ENCODE results near the gene POLL. TPM values are rescaled to one million over a fixed set of nuclear protein-coding genes. Genes with fewer than 3 reads are reported as not detected.

POLL gene
- total RNA-seq, 2 donors from 2014 or later, result 23.3 to 33.9 TPM

DNA sequence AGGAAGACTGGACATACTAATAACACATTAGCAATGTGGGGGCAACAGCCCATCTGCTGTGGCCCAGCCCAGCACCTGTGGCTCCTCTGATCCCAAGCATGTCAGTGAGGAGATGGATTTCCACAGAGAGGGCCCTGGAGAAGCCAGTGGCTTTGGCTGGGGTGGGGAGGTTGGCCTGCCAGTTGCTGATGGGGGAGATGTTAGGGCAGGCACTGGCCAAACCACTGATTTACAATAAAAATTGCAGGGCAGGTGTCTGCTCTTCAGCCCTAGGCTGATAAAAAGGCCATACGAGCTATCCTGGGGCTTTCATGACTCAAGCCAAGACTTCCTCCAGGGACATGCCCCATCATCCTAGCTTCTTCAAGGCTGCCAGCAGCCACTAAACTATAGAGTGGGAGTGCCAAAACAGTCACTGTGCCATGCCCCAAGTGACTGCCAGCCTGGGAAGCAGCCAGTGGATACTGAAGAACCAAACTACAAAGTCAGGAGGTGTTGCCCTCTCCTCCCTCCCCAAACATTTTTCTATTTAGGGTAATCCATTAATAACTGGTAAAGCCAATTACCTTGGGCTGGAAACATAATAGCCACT lies 37.9 kb upstream of the POLL start:
- Histone ChIP-seq H3K9ac (ENCODE audit: low read depth in 2 of 2, low read length in 2 of 2) (no peak overlapping the region), H3K9me3 (no peaks in the 10 kb centered on the region), H3K36me3 (no peaks in the 10 kb centered on the region), H3K4me3 (no peak overlapping the region), H3K27me3 (no peaks in the 10 kb centered on the region), H3K4me1 (no peaks in the 10 kb centered on the region), H3K27ac (no peak overlapping the region)
- TF ChIP-seq, protein P1, sequence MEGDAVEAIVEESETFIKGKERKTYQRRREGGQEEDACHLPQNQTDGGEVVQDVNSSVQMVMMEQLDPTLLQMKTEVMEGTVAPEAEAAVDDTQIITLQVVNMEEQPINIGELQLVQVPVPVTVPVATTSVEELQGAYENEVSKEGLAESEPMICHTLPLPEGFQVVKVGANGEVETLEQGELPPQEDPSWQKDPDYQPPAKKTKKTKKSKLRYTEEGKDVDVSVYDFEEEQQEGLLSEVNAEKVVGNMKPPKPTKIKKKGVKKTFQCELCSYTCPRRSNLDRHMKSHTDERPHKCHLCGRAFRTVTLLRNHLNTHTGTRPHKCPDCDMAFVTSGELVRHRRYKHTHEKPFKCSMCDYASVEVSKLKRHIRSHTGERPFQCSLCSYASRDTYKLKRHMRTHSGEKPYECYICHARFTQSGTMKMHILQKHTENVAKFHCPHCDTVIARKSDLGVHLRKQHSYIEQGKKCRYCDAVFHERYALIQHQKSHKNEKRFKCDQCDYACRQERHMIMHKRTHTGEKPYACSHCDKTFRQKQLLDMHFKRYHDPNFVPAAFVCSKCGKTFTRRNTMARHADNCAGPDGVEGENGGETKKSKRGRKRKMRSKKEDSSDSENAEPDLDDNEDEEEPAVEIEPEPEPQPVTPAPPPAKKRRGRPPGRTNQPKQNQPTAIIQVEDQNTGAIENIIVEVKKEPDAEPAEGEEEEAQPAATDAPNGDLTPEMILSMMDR (IDR thresholded peaks at IDR 0.05), result no peak
- DNase-seq, result no peak
- intact Hi-C loops (cut with DNase I), result no loop called here

DNA sequence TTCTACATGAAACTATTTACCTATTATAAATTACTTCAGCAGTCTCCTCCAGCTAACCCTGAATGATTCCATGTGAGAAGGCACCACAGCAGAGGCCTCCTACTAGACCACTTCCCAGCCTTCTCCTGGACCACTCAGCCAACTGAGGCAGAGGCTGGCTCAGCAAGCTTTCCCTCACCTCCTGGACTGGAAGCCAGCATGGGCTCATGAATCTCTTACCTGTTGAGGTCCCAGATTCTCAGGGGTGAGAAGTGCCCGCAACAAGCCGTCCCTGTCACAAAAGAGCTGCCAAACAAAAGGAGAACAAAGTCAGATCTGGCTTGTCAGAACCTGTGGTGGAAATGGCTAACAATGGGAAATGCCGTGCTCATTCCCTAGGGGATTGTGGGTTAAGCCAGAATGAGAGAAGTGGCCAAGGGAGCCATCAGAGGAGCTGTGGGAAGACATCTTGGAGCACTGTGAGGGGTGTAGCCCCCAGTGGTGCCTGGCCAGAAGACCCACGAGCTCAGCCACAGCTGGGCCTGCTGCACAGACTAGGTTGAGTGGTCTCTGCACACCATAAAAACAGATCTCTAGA lies 36.6 kb upstream of the POLL start:
- Histone ChIP-seq H3K9ac (ENCODE audit: low read depth in 2 of 2, low read length in 2 of 2) (no peak overlapping the region), H3K9me3 (no peaks in the 10 kb centered on the region), H3K4me3 (no peak overlapping the region), H3K27ac (no peak overlapping the region), H3K27me3 (no peaks in the 10 kb centered on the region), H3K4me1 (no peaks in the 10 kb centered on the region), H3K36me3 (no peaks in the 10 kb centered on the region)
- TF ChIP-seq, protein P1 (IDR thresholded peaks at IDR 0.05), result no peak
- intact Hi-C loops (cut with DNase I), result no loop called here
- no peak for DNase-seq

DNA sequence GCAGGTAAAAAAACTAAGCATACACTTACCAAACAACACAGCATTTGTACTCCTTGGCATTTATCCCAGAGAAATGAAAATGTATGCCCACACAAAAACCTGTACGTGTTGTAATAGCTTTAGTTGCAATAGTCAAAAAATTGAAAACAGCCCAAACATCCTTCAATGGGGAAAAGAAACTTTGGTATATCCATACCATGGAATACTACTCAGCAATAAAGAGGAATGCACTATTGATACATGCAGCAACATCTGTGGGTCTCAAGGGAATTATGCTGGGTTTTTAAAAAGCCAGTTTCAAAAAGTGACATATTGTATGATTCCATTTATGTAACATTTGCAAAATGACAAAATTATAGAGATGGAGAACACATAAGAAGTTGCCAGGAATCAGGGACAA lies 35.5 kb upstream of the POLL start:
- no peak for DNase-seq
- Histone ChIP-seq H3K4me1 (no peaks in the 10 kb centered on the region), H3K9me3 (no peaks in the 10 kb centered on the region), H3K4me3 (no peak overlapping the region), H3K36me3 (no peaks in the 10 kb centered on the region), H3K27ac (no peak overlapping the region), H3K9ac (ENCODE audit: low read depth in 2 of 2, low read length in 2 of 2) (no peak overlapping the region), H3K27me3 (no peaks in the 10 kb centered on the region)
- intact Hi-C loops (cut with DNase I), result no loop called here
- TF ChIP-seq, protein P1 (IDR thresholded peaks at IDR 0.05), result no peak

DNA sequence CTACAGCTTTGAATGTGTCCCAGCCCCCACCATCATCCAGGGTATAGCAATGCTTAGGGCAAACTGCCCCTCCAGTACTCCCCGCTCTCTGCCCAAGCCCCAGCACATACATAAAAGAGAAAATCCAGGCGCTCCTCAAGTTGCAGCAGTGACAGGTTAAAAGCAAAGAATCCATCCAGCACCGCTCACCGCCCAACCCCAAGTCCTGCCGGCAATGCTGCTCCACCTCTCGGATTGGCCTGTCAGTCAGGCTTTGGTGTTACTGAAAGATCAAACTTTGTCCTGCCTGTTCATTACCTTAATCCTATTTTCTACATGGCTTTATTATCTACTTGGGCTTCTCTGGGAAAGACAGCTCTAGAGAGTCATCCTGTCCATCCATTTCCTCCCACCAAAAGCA lies 31.9 kb upstream of the POLL start:
- no peaks in the 10 kb centered on the region for H3K9me3 ChIP-seq
- intact Hi-C loops (cut with DNase I), result no loop called here
- no peaks in the 10 kb centered on the region for H3K27me3 ChIP-seq
- TF ChIP-seq, protein P1 (IDR thresholded peaks at IDR 0.05), result no peak
- H3K9ac ChIP-seq (ENCODE audit: low read depth in 2 of 2, low read length in 2 of 2), result no peak overlapping the region
- no peak overlapping the region for H3K4me3 ChIP-seq
- H3K4me1 ChIP-seq, result no peaks in the 10 kb centered on the region
- no peak overlapping the region for H3K27ac ChIP-seq
- H3K36me3 ChIP-seq, result no peaks in the 10 kb centered on the region
- DNase-seq, result no peak

DNA sequence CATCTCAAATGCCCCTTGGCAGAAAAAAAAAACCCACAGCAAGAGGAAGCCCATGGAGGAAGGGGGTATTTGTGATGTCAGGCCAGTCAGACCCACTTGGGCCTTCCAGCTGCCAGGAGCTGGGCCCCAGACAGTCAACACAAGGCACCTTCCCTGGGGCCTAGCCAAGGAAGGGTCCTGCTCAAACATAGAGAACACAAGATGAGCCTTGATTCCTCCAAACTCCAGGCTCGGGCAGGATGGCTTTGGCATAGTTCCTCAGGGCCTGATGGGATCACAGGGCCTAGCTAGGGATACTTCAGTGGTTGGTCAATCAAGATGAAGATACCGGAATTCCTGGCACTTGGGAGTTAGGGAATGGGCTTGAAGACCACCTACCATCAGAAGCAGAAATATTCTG lies 30.8 kb upstream of the POLL start:
- no peaks in the 10 kb centered on the region for H3K27me3 ChIP-seq
- TF ChIP-seq, protein P1 (IDR thresholded peaks at IDR 0.05), result no peak
- no peak for DNase-seq
- intact Hi-C loops (cut with DNase I), result no loop called here
- no peaks in the 10 kb centered on the region for H3K36me3 ChIP-seq
- H3K9me3 ChIP-seq, result no peaks in the 10 kb centered on the region
- H3K4me1 ChIP-seq, result no peaks in the 10 kb centered on the region
- H3K9ac ChIP-seq (ENCODE audit: low read depth in 2 of 2, low read length in 2 of 2), result no peak overlapping the region
- H3K4me3 ChIP-seq, result no peak overlapping the region
- no peak overlapping the region for H3K27ac ChIP-seq
